AG04449 (cell line): Measurements from ENCODE around the gene CST3.

Source experiments
- CTCF ChIA-PET: fragments of 350-600 bp; formaldehyde crosslinking; extraction: SDS; loops from one replicate; lab custom pipeline; 2021; ENCODE audit warnings: antibody characterized with exemption; lab: Yijun Ruan, JAX
- POLR2A ChIA-PET: fragments of 400-600, 350-600 bp; formaldehyde crosslinking; extraction: SDS; loops from one replicate; lab custom pipeline; 2020; ENCODE audit warnings: antibody characterized with exemption, inconsistent platforms; lab: Yijun Ruan, JAX
- DNase-seq: peaks from one replicate; pipeline ENCODE4 v3.0.0-alpha.2; 2010; ENCODE audit warnings: low read depth, low spot score
- H3K4me3 ChIP-seq: 2 replicates; pipeline ENCODE4 v1.5.1; 2011; ENCODE audit warnings: low read depth, mild to moderate bottlenecking, control low read depth, low read length
- TF ChIP-seq, protein P1 (sequence below): IDR thresholded peaks from one replicate; pipeline ENCODE4 v1.5.1; 2011; ENCODE audit warnings: mild to moderate bottlenecking, moderate library complexity, low read length, control low read depth, inconsistent platforms; ENCODE audit not compliant: insufficient read depth; ENCODE audit errors: missing control alignments

The CST3 gene

DNA sequence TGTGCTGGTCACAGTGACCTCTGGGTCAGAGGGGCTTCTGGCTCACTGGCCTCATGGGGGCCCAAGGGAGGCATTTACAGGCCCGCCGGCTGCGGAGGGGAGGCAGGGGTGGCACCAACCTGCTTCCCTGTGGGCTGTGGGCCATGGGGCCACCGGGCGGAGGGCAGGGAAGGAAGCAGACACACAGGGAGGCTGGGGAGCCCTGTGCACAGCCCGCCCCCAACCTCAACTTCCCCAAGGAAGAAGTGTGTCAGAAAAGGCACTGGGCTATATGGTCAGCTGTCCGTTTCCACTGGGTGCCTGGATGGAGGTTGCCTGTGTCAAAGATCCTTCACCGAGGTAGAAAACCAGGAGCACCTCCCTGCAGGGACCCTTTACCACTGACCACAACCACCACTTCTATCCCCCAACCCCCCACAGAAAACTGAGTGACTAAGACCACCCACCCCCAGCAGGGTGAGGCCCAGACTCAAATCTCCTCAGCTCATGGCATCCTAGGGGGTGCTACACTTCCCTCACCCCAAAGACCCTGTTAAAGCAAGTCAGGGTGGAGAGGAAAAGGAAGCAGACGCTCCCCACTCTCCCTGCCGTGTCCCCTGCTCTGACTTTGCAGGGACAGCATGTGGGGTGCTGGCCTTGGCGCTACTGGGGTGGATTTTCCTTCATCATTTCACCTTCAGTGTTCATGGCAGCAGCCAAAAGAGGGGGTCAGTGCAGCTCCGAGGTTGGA lies 5.6 kb downstream of the CST3 start:
- ChIA-PET POLR2A (no interaction called here), CTCF (no interaction called here)
- TF ChIP-seq, protein P1, sequence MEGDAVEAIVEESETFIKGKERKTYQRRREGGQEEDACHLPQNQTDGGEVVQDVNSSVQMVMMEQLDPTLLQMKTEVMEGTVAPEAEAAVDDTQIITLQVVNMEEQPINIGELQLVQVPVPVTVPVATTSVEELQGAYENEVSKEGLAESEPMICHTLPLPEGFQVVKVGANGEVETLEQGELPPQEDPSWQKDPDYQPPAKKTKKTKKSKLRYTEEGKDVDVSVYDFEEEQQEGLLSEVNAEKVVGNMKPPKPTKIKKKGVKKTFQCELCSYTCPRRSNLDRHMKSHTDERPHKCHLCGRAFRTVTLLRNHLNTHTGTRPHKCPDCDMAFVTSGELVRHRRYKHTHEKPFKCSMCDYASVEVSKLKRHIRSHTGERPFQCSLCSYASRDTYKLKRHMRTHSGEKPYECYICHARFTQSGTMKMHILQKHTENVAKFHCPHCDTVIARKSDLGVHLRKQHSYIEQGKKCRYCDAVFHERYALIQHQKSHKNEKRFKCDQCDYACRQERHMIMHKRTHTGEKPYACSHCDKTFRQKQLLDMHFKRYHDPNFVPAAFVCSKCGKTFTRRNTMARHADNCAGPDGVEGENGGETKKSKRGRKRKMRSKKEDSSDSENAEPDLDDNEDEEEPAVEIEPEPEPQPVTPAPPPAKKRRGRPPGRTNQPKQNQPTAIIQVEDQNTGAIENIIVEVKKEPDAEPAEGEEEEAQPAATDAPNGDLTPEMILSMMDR: no peak
- DNase-seq: no peak
- no peak overlapping the region for H3K4me3 ChIP-seq

DNA sequence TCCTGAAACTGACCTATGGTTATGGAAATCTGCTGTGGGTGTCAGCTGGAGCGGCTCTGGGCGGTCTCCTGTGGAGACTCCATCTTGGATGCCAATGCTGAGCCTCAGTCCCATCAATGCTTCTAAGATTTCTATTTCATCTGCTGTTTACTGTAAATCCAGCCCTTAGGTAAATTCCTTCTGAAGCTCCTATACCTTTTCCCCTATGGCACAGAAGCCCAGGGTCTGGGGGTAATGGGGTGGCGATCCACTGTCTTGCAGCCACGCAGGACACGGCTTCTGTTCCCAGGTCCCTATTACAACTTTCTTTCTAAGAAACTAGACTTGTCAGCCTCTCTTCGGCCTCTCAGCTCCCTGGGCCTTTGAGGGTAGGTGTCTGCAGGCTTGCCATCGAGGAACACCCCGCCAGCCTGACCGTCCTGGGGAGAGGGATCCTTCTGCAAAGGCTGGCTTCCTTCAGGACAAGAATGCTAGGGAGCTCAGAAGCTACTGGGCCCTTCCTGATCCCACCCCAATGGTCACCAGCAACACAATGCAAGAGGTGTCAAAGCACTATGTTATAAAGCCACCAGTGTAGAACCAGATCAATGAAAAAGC lies 6.4 kb downstream of the CST3 start:
- ChIA-PET POLR2A (no interaction called here), CTCF (interaction anchor here (0.6 kb wide), 1 partner anchor 249 kb away, joined by 3 read pairs; no protein-coding TSS in a partner anchor)
- H3K4me3 ChIP-seq: no peak overlapping the region
- DNase-seq: no peak
- TF ChIP-seq, protein P1: no peak

DNA sequence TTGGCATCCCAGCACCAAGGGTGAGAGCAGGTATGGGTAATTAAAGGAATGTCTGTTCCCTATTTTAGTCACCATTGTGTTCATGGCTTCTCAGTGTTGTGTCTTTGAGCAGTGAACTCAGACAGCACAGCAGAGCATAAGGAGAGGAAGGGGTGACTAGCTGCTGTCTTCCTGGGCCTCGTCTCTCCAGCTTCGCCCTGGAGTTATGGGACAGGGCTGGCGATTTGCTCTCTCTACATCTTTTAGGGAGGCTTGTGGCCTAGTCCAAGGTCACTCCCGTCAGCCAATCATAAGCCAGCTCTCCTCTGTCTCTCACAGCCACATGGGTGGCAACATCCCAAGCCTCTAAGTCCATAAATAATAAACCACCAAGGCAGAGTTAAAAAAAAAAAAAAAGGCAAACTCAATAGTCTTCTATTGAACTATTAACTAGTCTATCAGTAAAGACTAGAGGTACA lies 7.3 kb downstream of the CST3 start:
- TF ChIP-seq, protein P1: no peak
- DNase-seq: no peak
- ChIA-PET POLR2A (no interaction called here), CTCF (no interaction called here)
- H3K4me3 ChIP-seq: no peak overlapping the region

DNA sequence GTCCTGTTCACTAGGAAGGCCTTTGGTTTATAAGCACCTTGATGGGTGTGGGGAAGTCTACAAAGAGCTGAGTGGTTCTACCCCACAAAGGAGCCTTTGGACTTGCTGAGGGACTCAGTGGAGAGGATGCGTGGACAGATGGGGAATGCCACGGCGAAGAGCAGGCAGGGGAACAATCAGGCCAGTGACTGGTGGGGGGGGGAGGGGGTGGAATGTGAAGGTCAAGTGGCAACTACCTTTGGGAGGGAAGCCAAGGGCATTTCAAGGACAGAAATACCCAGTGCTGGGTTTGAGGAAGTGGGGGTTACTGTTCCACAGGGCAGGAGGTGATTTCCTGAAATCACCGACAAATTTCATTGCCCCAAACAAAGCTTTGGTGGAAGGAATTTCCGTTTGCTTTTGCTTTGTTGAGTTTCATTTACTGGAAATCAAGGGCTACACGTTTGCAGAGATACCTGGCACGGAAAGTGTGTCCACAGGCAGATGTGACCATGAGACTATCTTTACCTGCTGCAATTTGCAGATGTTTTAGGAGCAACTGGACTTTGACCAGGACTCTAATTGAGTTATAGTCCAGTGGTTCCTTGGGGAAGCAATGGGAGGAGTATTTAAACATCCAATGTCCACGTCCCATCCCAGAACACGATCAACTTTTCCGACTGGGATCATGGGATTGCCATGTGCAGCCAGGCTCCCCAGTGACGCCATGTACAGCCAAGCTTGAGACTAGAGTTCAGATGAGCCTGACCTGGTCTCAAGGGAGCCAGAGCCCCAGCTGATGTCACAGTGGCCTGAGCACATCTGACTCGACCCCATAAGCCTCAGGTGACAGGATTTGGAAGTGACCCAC lies 8.0 kb downstream of the CST3 start:
- POLR2A ChIA-PET: interaction anchor here (1.2 kb wide), 1 partner anchor 8 kb away, joined by 5 read pairs; the partner anchor contains the start of gene CST3
- no peak for DNase-seq
- TF ChIP-seq, protein P1: no peak
- H3K4me3 ChIP-seq: no peak overlapping the region
- CTCF ChIA-PET: no interaction called here

DNA sequence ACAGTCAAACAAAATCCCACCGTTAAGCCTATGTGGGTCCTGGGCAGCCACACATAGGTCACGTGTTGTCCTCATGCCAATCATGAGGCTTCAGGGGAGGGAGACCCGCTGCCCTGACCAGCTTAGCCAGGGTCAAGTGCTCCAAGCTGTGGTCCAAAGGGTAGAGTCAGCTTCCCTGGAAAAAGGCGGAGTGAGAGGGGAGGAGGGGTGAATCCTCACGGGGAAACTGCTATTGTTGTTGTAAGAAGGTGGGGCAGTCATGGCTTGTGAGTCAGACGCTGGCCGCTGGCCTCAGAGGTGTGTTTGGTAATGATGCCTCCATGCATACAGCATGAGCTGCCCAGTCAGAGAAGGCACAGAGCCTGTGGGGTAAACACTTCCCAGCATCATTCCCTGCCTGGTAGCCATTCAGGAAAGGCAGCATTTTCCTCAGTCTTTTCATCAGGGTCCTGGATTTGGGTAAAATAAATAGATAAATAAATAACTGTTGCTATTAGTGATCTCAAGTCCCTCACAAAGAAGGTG lies 8.7 kb downstream of the CST3 start:
- CTCF ChIA-PET: no interaction called here
- peak; percentile 29 for DNase-seq
- H3K4me3 ChIP-seq: no peak overlapping the region
- POLR2A ChIA-PET: interaction anchor here (1.2 kb wide), 1 partner anchor 9 kb away, joined by 5 read pairs; the partner anchor contains the start of gene CST3
- TF ChIP-seq, protein P1: no peak
